ENCODE results near the gene ITPRIPL2. TPM values are rescaled to one million over a fixed set of nuclear protein-coding genes. Genes with fewer than 3 reads are reported as not detected.

Gene ITPRIPL2
- total RNA-seq, 1 donor from 2014 or later, result 58.4 TPM

GRCh38 chr16:19151310-19151709 is 37.5 kb downstream of the ITPRIPL2 start:
- no peak for DNase-seq
- no peak overlapping the region for H3K4me3 Mint-ChIP-seq
- peaks cover 5% of the 10 kb centered on the region for H3K9me3 Mint-ChIP-seq
- H3K4me1 Mint-ChIP-seq, result peaks cover 2% of the 10 kb centered on the region
- intact Hi-C loops (cut with micrococcal nuclease), result no loop called here
- H3K36me3 Mint-ChIP-seq (ENCODE audit: low read depth), result no peaks in the 10 kb centered on the region
- peaks cover 22% of the 10 kb centered on the region for H3K27me3 Mint-ChIP-seq
- H3K27ac Mint-ChIP-seq, result no peak overlapping the region

DNA sequence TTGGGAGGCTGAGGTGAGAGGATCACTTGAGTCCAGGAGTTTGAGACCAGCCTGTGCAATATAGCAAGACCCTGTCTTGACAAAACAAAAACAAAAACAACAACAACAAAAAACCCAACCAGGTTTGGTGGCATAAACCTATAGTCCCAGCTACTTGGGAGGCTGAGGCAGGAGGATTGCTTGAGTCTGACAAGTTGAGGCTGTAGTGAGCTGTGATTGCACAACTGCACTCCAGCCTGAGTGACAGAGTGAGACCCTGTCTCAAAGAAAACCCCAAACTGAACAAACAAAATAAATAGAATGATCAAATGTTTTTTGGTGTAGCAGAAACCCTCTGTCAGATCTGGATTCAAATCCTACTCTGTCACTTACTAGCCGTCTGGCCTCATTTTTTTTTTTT is 38.3 kb downstream of the ITPRIPL2 start:
- Mint-ChIP-seq H3K4me3 (no peak overlapping the region), H3K27ac (no peak overlapping the region), H3K27me3 (peaks cover 24% of the 10 kb centered on the region), H3K9me3 (peaks cover 6% of the 10 kb centered on the region), H3K36me3 (ENCODE audit: low read depth) (no peaks in the 10 kb centered on the region), H3K4me1 (peaks cover 2% of the 10 kb centered on the region)
- no peak for DNase-seq
- intact Hi-C loops (cut with micrococcal nuclease), result no loop called here

- peaks cover 24% of the 10 kb centered on the region for H3K27me3 Mint-ChIP-seq
- intact Hi-C loops (cut with micrococcal nuclease), result no loop called here
- peaks cover 6% of the 10 kb centered on the region for H3K9me3 Mint-ChIP-seq
- no peak overlapping the region for H3K4me3 Mint-ChIP-seq
- H3K4me1 Mint-ChIP-seq, result peaks cover 2% of the 10 kb centered on the region
- no peak for DNase-seq
- no peaks in the 10 kb centered on the region for H3K36me3 Mint-ChIP-seq (ENCODE audit: low read depth)
- H3K27ac Mint-ChIP-seq, result no peak overlapping the region
Observed at GRCh38 chr16:19153876-19154275, 40.1 kb downstream of the ITPRIPL2 start.

DNA sequence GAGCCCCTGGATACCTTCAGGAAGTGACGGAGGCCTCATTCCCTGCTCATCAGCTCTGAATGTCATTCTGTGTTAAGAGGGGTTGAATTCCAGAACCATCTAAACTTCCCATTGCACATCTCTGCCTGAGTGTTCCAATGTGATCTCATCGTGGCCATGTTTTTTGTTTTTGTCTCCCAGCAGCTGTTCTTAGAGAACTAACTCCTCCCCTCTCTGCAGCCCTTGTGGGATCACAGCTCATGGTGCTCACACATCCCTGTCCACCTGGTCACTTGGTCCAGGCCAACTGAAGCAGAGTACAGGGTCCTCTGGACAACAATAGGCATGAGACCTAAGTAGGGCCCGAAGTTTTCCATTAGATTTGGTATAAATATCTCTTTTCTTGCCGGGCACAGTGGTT is 48.3 kb downstream of the ITPRIPL2 start:
- H3K36me3 Mint-ChIP-seq (ENCODE audit: low read depth), result no peaks in the 10 kb centered on the region
- H3K4me1 Mint-ChIP-seq, result peaks cover 2% of the 10 kb centered on the region
- no peak for DNase-seq
- H3K9me3 Mint-ChIP-seq, result no peaks in the 10 kb centered on the region
- peaks cover 10% of the 10 kb centered on the region for H3K27me3 Mint-ChIP-seq
- intact Hi-C loops (cut with micrococcal nuclease), result no loop called here
- no peak overlapping the region for H3K27ac Mint-ChIP-seq
- no peak overlapping the region for H3K4me3 Mint-ChIP-seq

DNA sequence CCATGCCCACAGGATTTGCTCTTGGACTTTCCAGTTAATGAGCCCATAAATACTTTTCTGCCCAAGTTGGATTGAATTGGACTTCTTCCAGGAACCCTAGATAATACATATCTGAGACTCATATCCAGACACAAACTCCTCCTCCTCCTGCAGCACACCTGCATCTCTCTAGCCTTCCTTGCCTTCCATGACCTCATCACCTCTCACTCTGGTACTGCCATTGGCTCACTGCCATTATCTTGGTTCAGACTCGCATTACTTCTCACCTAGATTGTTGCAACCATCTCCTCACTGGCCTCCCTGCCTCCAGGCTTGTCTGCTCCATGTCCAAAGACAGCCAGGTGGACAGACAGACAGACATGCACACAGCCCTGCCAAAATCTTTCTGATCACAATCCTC is 49.5 kb downstream of the ITPRIPL2 start:
- peaks cover 2% of the 10 kb centered on the region for H3K4me1 Mint-ChIP-seq
- no peak for DNase-seq
- intact Hi-C loops (cut with micrococcal nuclease), result no loop called here
- no peaks in the 10 kb centered on the region for H3K36me3 Mint-ChIP-seq (ENCODE audit: low read depth)
- no peak overlapping the region for H3K27ac Mint-ChIP-seq
- H3K9me3 Mint-ChIP-seq, result no peaks in the 10 kb centered on the region
- peaks cover 10% of the 10 kb centered on the region for H3K27me3 Mint-ChIP-seq
- H3K4me3 Mint-ChIP-seq, result no peak overlapping the region

GRCh38 chr16:19164285-19164684 is 50.5 kb downstream of the ITPRIPL2 start:
- H3K9me3 Mint-ChIP-seq, result no peaks in the 10 kb centered on the region
- intact Hi-C loops (cut with micrococcal nuclease), result no loop called here
- peaks cover 2% of the 10 kb centered on the region for H3K4me1 Mint-ChIP-seq
- H3K36me3 Mint-ChIP-seq (ENCODE audit: low read depth), result no peaks in the 10 kb centered on the region
- no peak overlapping the region for H3K4me3 Mint-ChIP-seq
- no peak overlapping the region for H3K27ac Mint-ChIP-seq
- H3K27me3 Mint-ChIP-seq, result peaks cover 11% of the 10 kb centered on the region
- DNase-seq, result no peak

- Mint-ChIP-seq H3K36me3 (ENCODE audit: low read depth) (no peaks in the 10 kb centered on the region), H3K4me3 (no peak overlapping the region), H3K27me3 (peaks cover 19% of the 10 kb centered on the region), H3K9me3 (no peaks in the 10 kb centered on the region), H3K27ac (no peak overlapping the region), H3K4me1 (peaks cover 2% of the 10 kb centered on the region)
- no peak for DNase-seq
- intact Hi-C loops (cut with micrococcal nuclease), result loop anchor here (5.0 kb wide), 2 partner anchors 33 to 48 kb away; no protein-coding TSS in a partner anchor
Observed at GRCh38 chr16:19165101-19165500, 51.3 kb downstream of the ITPRIPL2 start.

GRCh38 chr16:19166500-19166899 is 52.7 kb downstream of the ITPRIPL2 start:
- intact Hi-C loops (cut with micrococcal nuclease), result loop anchor here (2.0 to 5.0 kb wide), 3 partner anchors 34 to 80 kb away; no protein-coding TSS in a partner anchor
- Mint-ChIP-seq H3K27me3 (peaks cover 26% of the 10 kb centered on the region), H3K4me3 (no peak overlapping the region), H3K36me3 (ENCODE audit: low read depth) (no peaks in the 10 kb centered on the region), H3K27ac (no peak overlapping the region), H3K9me3 (no peaks in the 10 kb centered on the region), H3K4me1 (peaks cover 2% of the 10 kb centered on the region)
- DNase-seq, result no peak

DNA sequence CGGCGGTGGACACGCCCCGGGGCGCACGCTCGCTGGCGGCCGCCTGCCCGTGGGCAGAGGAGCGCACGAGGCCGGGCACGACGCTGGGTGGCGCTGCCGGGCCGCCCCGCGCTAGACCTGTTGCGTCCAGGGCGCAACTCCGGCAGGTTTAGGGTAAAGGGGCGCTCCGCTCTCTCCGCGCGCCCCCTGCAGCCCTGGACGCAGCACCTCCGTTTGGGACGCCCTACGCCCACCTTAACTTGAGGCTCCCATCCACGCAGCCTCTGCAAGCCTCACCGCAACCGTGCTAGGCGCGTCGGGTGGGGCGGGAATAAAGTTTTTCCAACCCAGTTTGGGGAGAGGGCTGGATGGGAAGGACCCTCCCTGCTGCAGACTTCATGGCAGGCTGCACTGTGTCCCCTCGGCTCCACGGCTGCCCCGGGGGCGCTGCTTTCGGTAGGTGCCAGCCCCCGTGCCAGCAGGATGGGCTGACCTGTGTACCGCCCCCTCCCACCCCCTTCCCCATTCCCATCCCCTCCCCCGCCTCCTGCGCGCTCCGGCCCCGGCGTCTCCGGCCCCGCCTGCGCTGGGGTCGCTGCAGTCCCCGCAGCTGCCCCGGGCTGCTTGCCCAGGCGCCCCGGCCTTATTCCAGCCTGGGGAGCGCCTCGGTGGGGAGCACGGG is 54.1 kb downstream of the ITPRIPL2 start, which contains the start of gene SYT17:
SYT17 (plus strand) TSS at position 531 of the 661 bp plus-strand sequence. CDS start 407 bp downstream, outside the sequence.
- H3K36me3 Mint-ChIP-seq (ENCODE audit: low read depth), result no peaks in the 10 kb centered on the region
- H3K27me3 Mint-ChIP-seq, result peaks cover 32% of the 10 kb centered on the region
- no peaks in the 10 kb centered on the region for H3K9me3 Mint-ChIP-seq
- peak; percentile 83 for DNase-seq
- no peak within 1 kb of the TSS for H3K27ac Mint-ChIP-seq
- H3K4me1 Mint-ChIP-seq, result peaks cover 2% of the 10 kb centered on the region
- H3K4me3 Mint-ChIP-seq, result peak within 1 kb of the TSS; percentile 53
- intact Hi-C loops (cut with micrococcal nuclease), result loop anchor here (1.0 to 5.0 kb wide), 4 partner anchors 36 to 207 kb away; no protein-coding TSS in a partner anchor

DNA sequence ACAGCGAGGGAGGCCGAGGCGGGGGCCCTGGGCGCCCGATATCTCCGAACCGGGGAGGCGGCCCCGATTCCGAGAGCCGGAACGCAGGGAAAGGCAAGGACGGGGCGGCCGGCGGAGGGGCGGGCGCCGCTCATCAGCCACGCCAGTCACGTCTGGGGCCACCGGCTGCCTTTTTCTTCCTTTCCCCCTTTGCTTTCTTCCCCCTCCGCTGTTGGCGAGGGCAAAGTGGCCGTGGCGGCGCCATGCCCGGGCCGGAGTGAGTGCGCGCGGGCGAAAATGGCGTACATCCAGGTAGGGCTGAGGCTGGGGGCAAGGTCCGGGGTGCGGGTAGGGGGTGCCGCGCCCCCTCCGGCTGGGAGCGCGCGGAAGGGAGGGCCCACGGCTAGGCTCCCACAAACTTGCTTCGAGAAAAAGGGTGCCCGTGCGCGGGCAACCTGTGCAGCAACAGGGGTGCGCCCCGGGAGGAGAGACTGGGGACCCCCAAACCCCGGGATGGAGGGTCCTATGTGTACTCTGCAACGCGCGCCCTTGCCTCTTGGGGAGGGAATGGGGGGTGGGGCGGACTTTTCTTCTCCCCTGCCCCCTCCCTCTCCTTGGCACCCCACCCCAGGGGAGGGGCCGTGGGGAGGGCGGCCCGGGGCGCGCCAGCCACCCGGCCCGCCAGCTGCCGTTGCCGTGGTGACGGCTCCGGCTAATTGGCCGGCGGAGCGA is 54.8 kb downstream of the ITPRIPL2 start:
- intact Hi-C loops (cut with micrococcal nuclease), result loop anchor here (5.0 kb wide), 2 partner anchors 36 to 51 kb away; no protein-coding TSS in a partner anchor
- Mint-ChIP-seq H3K27ac (no peak overlapping the region), H3K27me3 (peaks cover 31% of the 10 kb centered on the region), H3K36me3 (ENCODE audit: low read depth) (no peaks in the 10 kb centered on the region), H3K4me1 (peaks cover 2% of the 10 kb centered on the region), H3K9me3 (no peaks in the 10 kb centered on the region), H3K4me3 (peak overlapping the region; percentile 47)
- DNase-seq, result no peak

DNA sequence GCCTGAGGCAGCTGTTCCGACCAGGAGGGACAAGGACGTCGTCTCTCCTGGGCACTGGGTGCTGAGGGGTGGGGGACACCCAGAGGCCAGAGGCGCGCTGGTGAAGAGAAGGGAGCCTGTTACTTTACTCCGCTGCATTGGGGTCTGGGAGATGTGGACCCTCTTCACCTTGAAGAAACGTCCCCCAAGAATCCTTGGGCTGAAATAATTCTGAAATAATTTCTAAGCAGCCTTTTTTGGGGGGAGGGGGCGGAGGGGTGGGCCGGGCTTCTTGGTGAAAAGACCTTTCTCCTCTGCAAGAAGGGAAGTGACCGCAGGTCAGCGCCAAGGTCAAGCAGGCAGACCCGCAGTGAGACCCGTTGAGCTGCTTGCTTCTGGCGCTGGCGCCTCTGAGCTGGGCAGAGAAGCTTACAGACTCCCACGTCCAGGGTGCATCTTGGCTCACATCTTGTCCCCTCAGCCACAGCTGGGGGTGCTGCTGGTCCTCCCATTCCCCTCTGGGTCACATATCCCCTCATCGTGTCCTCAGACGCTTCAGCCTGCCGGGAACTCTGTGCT is 55.4 kb downstream of the ITPRIPL2 start:
- Mint-ChIP-seq H3K27me3 (peaks cover 29% of the 10 kb centered on the region), H3K27ac (no peak overlapping the region), H3K4me3 (peak overlapping the region; percentile 4), H3K36me3 (ENCODE audit: low read depth) (no peaks in the 10 kb centered on the region), H3K9me3 (no peaks in the 10 kb centered on the region), H3K4me1 (peaks cover under 1% of the 10 kb centered on the region)
- no peak for DNase-seq
- intact Hi-C loops (cut with micrococcal nuclease), result loop anchor here (5.0 kb wide), 2 partner anchors 37 to 52 kb away; no protein-coding TSS in a partner anchor

GRCh38 chr16:19170043-19170655 is 56.4 kb downstream of the ITPRIPL2 start:
- Mint-ChIP-seq H3K27me3 (peaks cover 30% of the 10 kb centered on the region), H3K27ac (no peak overlapping the region), H3K9me3 (no peaks in the 10 kb centered on the region), H3K36me3 (ENCODE audit: low read depth) (no peaks in the 10 kb centered on the region), H3K4me3 (no peak overlapping the region), H3K4me1 (no peaks in the 10 kb centered on the region)
- no peak for DNase-seq
- intact Hi-C loops (cut with micrococcal nuclease), result no loop called here

Data from activated CD4-positive, alpha-beta T cell treated with anti-CD3 and anti-CD28 coated beads, Interleukin-2, amount 10 ng/mL, durations not matched to agents 24 days and 14 days (primary cell).